Caco-2 (cell line): ENCODE measurements around the gene GALNT18. TPM values are rescaled to one million over a fixed set of nuclear protein-coding genes. Genes with fewer than 3 reads are reported as not detected.

Source experiments
- BruUV-seq: library from RNA; stranded (reverse); fragments of 400-500 nt; replicated peaks from 2 replicates; lab custom pipeline; 2021; lab: Mats Ljungman, UMichigan
- CTCF ChIA-PET: fragments of 300-600 bp; sonication (Branson Sonifier 250); formaldehyde crosslinking; loops from one replicate; lab custom pipeline; 2022; ENCODE audit warnings: antibody characterized with exemption; lab: Charles Lee
- POLR2A ChIA-PET: fragments of 300-600 bp; sonication (Branson Sonifier 250); formaldehyde crosslinking; loops from one replicate; lab custom pipeline; 2022; ENCODE audit warnings: antibody characterized with exemption; lab: Charles Lee
- DNase-seq, 2 experiments: peaks; one replicate each; pipeline versions ENCODE4 v3.0.0 to v3.0.0-alpha.2; 2020 to 2022
- H3K27me3 ChIP-seq: replicated peaks from 2 replicates; pipeline ENCODE4 v1.6.0; 2011; ENCODE audit warnings: low read length; ENCODE audit not compliant: control insufficient read depth, insufficient read depth
- H3K36me3 ChIP-seq: 2 replicates; pipeline ENCODE4 v1.5.1; 2011; ENCODE audit warnings: low read length; ENCODE audit not compliant: control insufficient read depth, insufficient read depth
- H3K4me1 ChIP-seq: fragments of 250-450 bp; sonication (Bioruptor Pico); 2 replicates; pipeline ENCODE4 v1.5.1; 2020; ENCODE audit warnings: mild to moderate bottlenecking
- H3K4me3 ChIP-seq: 2 replicates; pipeline ENCODE4 v1.5.1; 2011; ENCODE audit warnings: low read depth, mild to moderate bottlenecking, control low read depth, low read length
- H3K9me3 ChIP-seq: fragments of 250-450 bp; sonication (Bioruptor Pico); 2 replicates; pipeline ENCODE4 v1.5.1; 2020; ENCODE audit warnings: mild to moderate bottlenecking, moderate library complexity
- H3K27ac Mint-ChIP-seq: one replicate; pipeline ENCODE4 v1.8.0; 2022; ENCODE audit warnings: mixed read lengths; ENCODE audit not compliant: unreplicated experiment
- H3K27me3 Mint-ChIP-seq: one replicate; pipeline ENCODE4 v1.8.0; 2022; ENCODE audit warnings: mixed read lengths; ENCODE audit not compliant: insufficient read depth, unreplicated experiment
- H3K36me3 Mint-ChIP-seq: one replicate; pipeline ENCODE4 v1.8.0; 2022; ENCODE audit warnings: mild to moderate bottlenecking, mixed read lengths; ENCODE audit not compliant: insufficient read depth, unreplicated experiment
- H3K4me1 Mint-ChIP-seq: one replicate; pipeline ENCODE4 v1.8.0; 2022; ENCODE audit warnings: low read depth, mixed read lengths; ENCODE audit not compliant: unreplicated experiment
- H3K4me3 Mint-ChIP-seq: one replicate; pipeline ENCODE4 v1.8.0; 2022; ENCODE audit warnings: mild to moderate bottlenecking, moderate library complexity, mixed read lengths; ENCODE audit not compliant: unreplicated experiment
- H3K9me3 Mint-ChIP-seq: one replicate; pipeline ENCODE4 v1.8.0; 2022; ENCODE audit warnings: mixed read lengths; ENCODE audit not compliant: unreplicated experiment
- CTCF ChIP-seq, 2 experiments: fragments of 200-600 bp in 1 of 2; IDR thresholded peaks; 1 replicate in 1 of 2; 2 replicates in 1 of 2; pipeline versions ENCODE4 v1.5.1 to v1.8.0; 2011 to 2022; ENCODE audit warnings: antibody characterized with exemption in 1 of 2, control low read depth in 1 of 2, inconsistent platforms in 1 of 2, low read depth in 1 of 2, low read length in 1 of 2, mild to moderate bottlenecking in 1 of 2, moderate library complexity in 1 of 2; ENCODE audit not compliant: insufficient read depth in 1 of 2, severe bottlenecking in 1 of 2, unreplicated experiment in 1 of 2
- intact Hi-C: fragments of 100-400 bp; cut with micrococcal nuclease; formaldehyde crosslinking; loops from one replicate; pipeline ENCODE4 v1.10.0; 2022; ENCODE audit not compliant: unreplicated experiment
- total RNA-seq: library from RNA; stranded (reverse); gene quantifications from 2 replicates; pipeline ENCODE4 v1.2.3, GENCODE V29; 2022

Gene GALNT18
- total RNA-seq, 1 experiment from 2014 or later = 0.43 TPM

DNA sequence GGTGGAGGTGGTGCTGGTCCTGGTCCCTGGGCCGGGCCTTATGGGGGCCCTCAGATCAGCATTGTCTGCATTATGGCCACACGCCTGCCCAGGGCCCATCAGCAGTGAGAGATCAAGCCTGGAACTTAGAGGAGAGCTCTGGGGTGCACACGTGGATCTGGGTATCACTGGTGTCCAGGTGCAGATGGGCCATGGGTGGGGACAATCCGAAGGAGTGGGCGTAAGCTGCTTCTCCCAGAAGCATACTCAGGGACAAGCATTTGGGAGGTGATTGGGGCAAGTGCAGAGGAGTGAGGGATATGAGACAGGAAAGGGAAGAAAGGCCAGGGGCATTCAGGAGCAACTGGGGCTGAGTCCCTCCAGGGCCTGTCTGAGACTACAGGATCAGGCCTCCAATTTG, 353.1 kb downstream of the GALNT18 start:
- no peaks in the 10 kb centered on the region for H3K9me3 ChIP-seq
- Mint-ChIP-seq H3K9me3 (no peaks in the 10 kb centered on the region), H3K27me3 (peaks cover 2% of the 10 kb centered on the region), H3K4me1 (no peaks in the 10 kb centered on the region), H3K27ac (no peak overlapping the region), H3K36me3 (no peaks in the 10 kb centered on the region), H3K4me3 (no peak overlapping the region)
- no peak for TF ChIP-seq CTCF (IDR thresholded peaks at IDR 0.05; ENCODE audit: insufficient read depth in 1 of 2, low read depth in 1 of 2, low read length in 1 of 2, severe bottlenecking in 1 of 2, unreplicated experiment in 1 of 2)
- H3K36me3 ChIP-seq = no peaks in the 10 kb centered on the region
- BruUV-seq = no TSS peak
- no peaks in the 10 kb centered on the region for H3K4me1 ChIP-seq
- no peak overlapping the region for H3K4me3 ChIP-seq
- DNase-seq = no peak
- CTCF ChIA-PET = no interaction called here
- intact Hi-C loops = loop anchor here (5.0 kb wide), 1 partner anchor 336 kb away; no protein-coding TSS in a partner anchor
- POLR2A ChIA-PET = no interaction called here
- no peaks in the 10 kb centered on the region; the same call in 1 of the 2 replicates for H3K27me3 ChIP-seq

- Mint-ChIP-seq H3K4me3 (no peak overlapping the region), H3K27me3 (peaks cover 2% of the 10 kb centered on the region), H3K9me3 (no peaks in the 10 kb centered on the region), H3K4me1 (no peaks in the 10 kb centered on the region), H3K27ac (no peak overlapping the region), H3K36me3 (no peaks in the 10 kb centered on the region)
- Histone ChIP-seq H3K36me3 (no peaks in the 10 kb centered on the region), H3K27me3 (no peaks in the 10 kb centered on the region; the same call in 1 of the 2 replicates), H3K9me3 (no peaks in the 10 kb centered on the region), H3K4me1 (no peaks in the 10 kb centered on the region), H3K4me3 (no peak overlapping the region)
- POLR2A ChIA-PET = no interaction called here
- no TSS peak for BruUV-seq
- TF ChIP-seq CTCF (IDR thresholded peaks at IDR 0.05; ENCODE audit: insufficient read depth in 1 of 2, low read depth in 1 of 2, low read length in 1 of 2, severe bottlenecking in 1 of 2, unreplicated experiment in 1 of 2) = no peak
- intact Hi-C loops = loop anchor here (5.0 kb wide), 1 partner anchor 336 kb away; no protein-coding TSS in a partner anchor
- no peak for DNase-seq
- CTCF ChIA-PET = interaction anchor here (0.6 kb wide), 1 partner anchor 65 kb away, joined by 3 read pairs; no protein-coding TSS in a partner anchor
Measured at GRCh38 chr11:11268119-11268518, 353.7 kb downstream of the GALNT18 start.

DNA sequence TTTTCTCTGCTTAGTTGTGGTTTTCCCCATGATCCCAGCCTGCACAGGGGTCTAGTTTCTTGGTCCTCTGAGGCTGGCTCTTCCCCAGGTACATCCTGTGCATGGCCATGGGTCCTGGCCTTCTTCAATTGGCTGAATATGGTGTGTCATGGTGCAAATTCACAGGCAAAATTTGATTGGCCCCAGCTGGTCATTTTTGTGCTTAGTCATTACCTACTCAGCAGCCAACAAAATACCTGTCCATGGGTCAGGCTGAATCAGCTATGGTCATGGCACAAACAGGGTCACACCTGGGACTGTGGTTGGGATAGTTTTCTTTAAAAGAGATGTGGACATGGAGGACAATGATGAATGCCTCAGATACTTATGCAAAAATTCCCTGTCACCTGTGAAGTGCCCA, 354.5 kb downstream of the GALNT18 start:
- Histone ChIP-seq H3K4me1 (no peaks in the 10 kb centered on the region), H3K27me3 (no peaks in the 10 kb centered on the region; the same call in 1 of the 2 replicates), H3K4me3 (no peak overlapping the region), H3K9me3 (no peaks in the 10 kb centered on the region), H3K36me3 (no peaks in the 10 kb centered on the region)
- Mint-ChIP-seq H3K27me3 (peaks cover 6% of the 10 kb centered on the region), H3K27ac (no peak overlapping the region), H3K4me1 (no peaks in the 10 kb centered on the region), H3K36me3 (no peaks in the 10 kb centered on the region), H3K9me3 (no peaks in the 10 kb centered on the region), H3K4me3 (no peak overlapping the region)
- BruUV-seq = no TSS peak
- no peak for TF ChIP-seq CTCF (IDR thresholded peaks at IDR 0.05; ENCODE audit: insufficient read depth in 1 of 2, low read depth in 1 of 2, low read length in 1 of 2, severe bottlenecking in 1 of 2, unreplicated experiment in 1 of 2)
- POLR2A ChIA-PET = no interaction called here
- intact Hi-C loops = loop anchor here (5.0 kb wide), 1 partner anchor 335 kb away; no protein-coding TSS in a partner anchor
- CTCF ChIA-PET = no interaction called here
- DNase-seq = no peak
